GM18951 (cell line): ENCODE results near the gene COX20.

ENCODE experiments used
- POLR2A ChIP-seq: IDR thresholded peaks from 4 replicates; pipeline ENCODE4 v1.6.1; 2011; ENCODE audit warnings: mild to moderate bottlenecking; ENCODE audit not compliant: insufficient read length, insufficient read depth; ENCODE audit errors: extremely low read depth
- in situ Hi-C: fragments of 300-500 bp; cut with MboI; formaldehyde crosslinking; loops from one replicate; pipeline ENCODE4 v1.12.0; 2022; ENCODE audit warnings: low sequenced_read_pairs, mixed read lengths, inconsistent platforms; ENCODE audit not compliant: unreplicated experiment

The COX20 gene

GRCh38 chr1:244835276-244836134 is at the start of gene COX20:
TSS of gene COX20 (plus strand) at chr1:244835658. CDS start at chr1:244835715, 57 bp downstream.
- TF ChIP-seq POLR2A: peak; percentile 69
- in situ Hi-C loops: no loop called here

- no peak for TF ChIP-seq POLR2A
- in situ Hi-C loops: no loop called here
Measured at GRCh38 chr1:244788493-244789275, 46.8 kb upstream of the COX20 start.

- in situ Hi-C loops: no loop called here
- TF ChIP-seq POLR2A: no peak
Measured at GRCh38 chr1:244789276-244789580, 46.2 kb upstream of the COX20 start.

DNA sequence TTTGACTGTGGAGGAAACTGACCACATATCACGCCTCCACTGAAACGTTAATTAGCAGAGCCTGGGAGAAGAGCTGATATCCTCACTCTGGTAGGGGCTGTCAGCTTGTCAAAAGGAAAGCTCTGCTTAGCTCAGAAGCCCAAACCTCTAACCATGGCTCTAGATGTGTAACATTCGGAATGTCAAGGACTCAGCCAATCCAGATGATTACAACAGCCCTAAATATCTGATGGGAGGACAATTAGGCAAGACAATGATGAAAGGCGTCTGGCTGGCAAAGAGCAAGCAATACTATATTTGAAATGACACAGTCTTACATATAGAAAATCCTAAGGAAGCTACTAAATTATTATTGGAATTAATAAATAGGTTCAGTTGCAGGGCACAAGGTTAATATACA is 45.7 kb upstream of the COX20 start:
- in situ Hi-C loops: loop anchor here (10.0 kb wide), 1 partner anchor 185 kb away; no protein-coding TSS in a partner anchor

GRCh38 chr1:244791061-244791460 is 44.4 kb upstream of the COX20 start:
- in situ Hi-C loops: loop anchor here (10.0 kb wide), 1 partner anchor 186 kb away; no protein-coding TSS in a partner anchor
- TF ChIP-seq POLR2A: no peak

More for the DNA sequence above, 45.7 kb upstream of the COX20 start:
- no peak for TF ChIP-seq POLR2A

- in situ Hi-C loops: loop anchor here (10.0 kb wide), 1 partner anchor 188 kb away; no protein-coding TSS in a partner anchor
- no peak for TF ChIP-seq POLR2A
Measured at GRCh38 chr1:244792188-244792850, 43.1 kb upstream of the COX20 start.

GRCh38 chr1:244794071-244794470 is 41.4 kb upstream of the COX20 start:
- no peak for TF ChIP-seq POLR2A
- in situ Hi-C loops: loop anchor here (10.0 kb wide), 1 partner anchor 189 kb away; no protein-coding TSS in a partner anchor

DNA sequence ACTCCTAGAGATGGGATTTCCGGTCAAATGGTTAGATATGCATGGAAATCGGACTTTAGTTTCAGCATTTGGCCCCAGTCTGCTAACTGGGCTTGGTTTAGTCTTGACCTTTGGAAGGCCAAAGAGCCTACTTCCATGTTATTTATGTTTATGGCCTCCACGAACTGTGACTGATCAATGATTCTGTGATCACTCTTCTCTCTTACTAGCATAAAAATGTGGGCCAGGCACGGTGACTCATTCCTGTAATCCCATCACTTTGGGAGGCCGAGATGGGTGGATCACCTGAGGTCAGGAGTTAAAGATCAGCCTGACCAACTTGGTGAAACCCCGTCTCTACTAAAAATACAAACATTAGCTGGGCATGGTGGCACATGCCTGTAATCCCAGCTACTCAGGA is 40.9 kb upstream of the COX20 start:
- in situ Hi-C loops: loop anchor here (10.0 kb wide), 1 partner anchor 190 kb away; no protein-coding TSS in a partner anchor

DNA sequence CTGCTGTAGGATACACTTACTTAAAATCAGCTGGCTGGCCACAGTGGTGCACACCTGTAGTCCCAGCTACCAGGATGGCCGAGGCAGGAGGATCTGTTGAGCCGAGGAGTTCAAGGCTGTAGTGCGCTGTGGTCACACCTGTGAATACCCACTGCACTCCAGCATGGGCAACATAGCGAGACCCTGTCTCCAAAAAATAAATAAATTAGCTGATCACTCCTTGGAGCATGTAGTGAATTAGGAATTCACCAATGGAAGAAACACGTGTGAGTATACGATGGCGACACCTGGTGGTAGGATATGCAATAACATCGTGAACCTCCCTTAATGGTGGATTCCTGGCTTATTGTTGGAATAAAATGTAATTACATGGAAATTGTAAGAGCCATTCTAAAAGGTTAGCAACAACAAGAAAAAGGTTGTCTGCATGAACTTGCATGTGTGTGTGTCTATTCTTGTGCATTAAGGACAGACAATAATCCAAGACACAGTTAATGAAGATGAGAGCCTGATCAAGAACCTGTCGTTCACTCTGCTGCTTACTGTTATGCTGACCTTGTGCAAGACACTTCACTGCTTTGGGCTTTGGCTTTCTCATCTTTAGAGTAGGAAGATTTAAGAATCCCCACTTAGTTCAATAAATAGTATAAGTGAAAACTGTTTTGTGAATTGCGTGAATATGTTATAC is 38.6 kb upstream of the COX20 start:
- in situ Hi-C loops: loop anchor here (10.0 kb wide), 1 partner anchor 192 kb away; no protein-coding TSS in a partner anchor
- TF ChIP-seq POLR2A: no peak

- in situ Hi-C loops: loop anchor here (10.0 kb wide), 1 partner anchor 244 kb away; no protein-coding TSS in a partner anchor
- TF ChIP-seq POLR2A: no peak
Measured at GRCh38 chr1:244800821-244801220, 34.6 kb upstream of the COX20 start.

- no peak for TF ChIP-seq POLR2A
- in situ Hi-C loops: loop anchor here (10.0 kb wide), 1 partner anchor 244 kb away; no protein-coding TSS in a partner anchor
Measured at GRCh38 chr1:244801246-244801645, 34.2 kb upstream of the COX20 start.

DNA sequence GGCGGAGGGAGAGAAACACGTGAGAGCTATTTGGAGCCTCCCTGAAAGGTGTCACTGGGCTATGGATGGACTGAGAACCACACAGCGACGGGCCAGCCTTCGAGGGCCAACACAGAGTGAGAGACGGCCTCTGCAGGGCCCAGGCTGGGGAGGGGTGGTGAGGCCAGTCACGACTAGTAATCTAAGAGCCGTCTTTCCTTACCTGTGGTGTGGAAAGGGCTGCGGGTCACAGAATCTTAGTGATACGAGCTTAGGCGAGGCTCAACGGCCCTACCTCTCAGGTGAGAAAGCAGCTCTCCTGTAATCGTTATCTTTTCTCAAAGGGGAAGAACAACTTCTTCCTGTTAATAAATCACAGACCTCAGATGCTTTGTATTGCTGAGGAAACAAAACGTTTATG is 33.4 kb upstream of the COX20 start:
- TF ChIP-seq POLR2A: no peak
- in situ Hi-C loops: loop anchor here (10.0 kb wide), 1 partner anchor 243 kb away; no protein-coding TSS in a partner anchor
